Endodermal cell (in vitro differentiated cells): ENCODE measurements around the gene UNC13C. TPM values are rescaled to one million over a fixed set of nuclear protein-coding genes. Genes with fewer than 3 reads are reported as not detected.

Source experiments
- DNase-seq: peaks from one replicate; pipeline ENCODE4 v3.0.0-alpha.2; 2017
- H3K27ac ChIP-seq: 2 replicates; pipeline ENCODE4 v1.5.1; 2013; ENCODE audit warnings: mild to moderate bottlenecking, low read depth, low read length, moderate library complexity
- H3K27me3 ChIP-seq: 2 replicates; pipeline ENCODE4 v1.6.1; 2013; ENCODE audit warnings: mild to moderate bottlenecking, low read length, moderate library complexity; ENCODE audit not compliant: insufficient read depth, control insufficient read depth, poor library complexity, severe bottlenecking
- H3K36me3 ChIP-seq: 2 replicates; pipeline ENCODE4 v1.7.0; 2013; ENCODE audit warnings: mild to moderate bottlenecking, low read length, moderate library complexity; ENCODE audit not compliant: control insufficient read depth, insufficient read depth
- H3K4me1 ChIP-seq: one replicate; pipeline ENCODE4 v1.7.0; 2013; ENCODE audit warnings: low read length; ENCODE audit not compliant: control insufficient read depth, insufficient read depth
- H3K4me3 ChIP-seq: 2 replicates; pipeline ENCODE4 v1.5.1; 2013; ENCODE audit warnings: mild to moderate bottlenecking, low read length, moderate library complexity
- H3K9ac ChIP-seq: 2 replicates; pipeline ENCODE4 v1.6.1; 2013; ENCODE audit warnings: mild to moderate bottlenecking, low read length, moderate library complexity; ENCODE audit not compliant: poor library complexity, severe bottlenecking; ENCODE audit errors: extremely low read depth
- H3K9me3 ChIP-seq: 2 replicates; pipeline ENCODE4 v1.6.1; 2013; ENCODE audit warnings: mild to moderate bottlenecking, low read length, moderate library complexity; ENCODE audit not compliant: control insufficient read depth
- H3K27ac Mint-ChIP-seq: 2 replicates; pipeline ENCODE4 v1.8.0; 2020; ENCODE audit warnings: mixed read lengths
- H3K27me3 Mint-ChIP-seq: 2 replicates; pipeline ENCODE4 v1.8.0; 2021; ENCODE audit warnings: mild to moderate bottlenecking, mixed read lengths; ENCODE audit not compliant: insufficient read depth
- H3K36me3 Mint-ChIP-seq: 2 replicates; pipeline ENCODE4 v1.8.0; 2020; ENCODE audit warnings: low read depth, mixed read lengths
- H3K4me1 Mint-ChIP-seq: 2 replicates; pipeline ENCODE4 v1.8.0; 2020; ENCODE audit warnings: mixed read lengths
- H3K4me3 Mint-ChIP-seq: 2 replicates; pipeline ENCODE4 v1.8.0; 2020; ENCODE audit warnings: mild to moderate bottlenecking, moderate library complexity, mixed read lengths
- H3K9me3 Mint-ChIP-seq: 2 replicates; pipeline ENCODE4 v1.8.0; 2020; ENCODE audit warnings: mild to moderate bottlenecking, mixed read lengths
- CTCF ChIP-seq: fragments of 200-600 bp; sonication (generic); conservative IDR thresholded peaks from 2 replicates; pipeline ENCODE4 v1.5.0; 2021; ENCODE audit warnings: antibody characterized with exemption, mild to moderate bottlenecking
- WGBS, 2 experiments: methylation state at CpG; one replicate each; pipeline versions ENCODE4 v1.1.5 to v1.1.7; 2013; ENCODE audit warnings: missing lambda C conversion rate in 2 of 2, mixed read lengths in 1 of 2; ENCODE audit not compliant: insufficient coverage in 1 of 2, insufficient read length in 1 of 2; 5-methylcytosine and 5-hydroxymethylcytosine counted together
- total RNA-seq, 2 donors: library from RNA; stranded (reverse); fragmentation: NEBNext Ultra II Directional in 1 of 2; extraction: Animal tissue kit (Norgen Biotek cat#: 25700) in 1 of 2; gene quantifications; 2 replicates in 1 of 2; 3 replicates in 1 of 2; pipeline ENCODE4 v1.2.1, GENCODE V29; 2021

The UNC13C gene
- total RNA-seq, 2 donors from 2014 or later = 7.2 to 19.9 TPM

GRCh38 chr15:54101664-54102270, 123.5 kb downstream of the UNC13C start:
- TF ChIP-seq CTCF = no peak
- no peak for DNase-seq
- Histone ChIP-seq H3K9me3 (no peaks in the 10 kb centered on the region), H3K27ac (no peak overlapping the region), H3K27me3 (no peaks in the 10 kb centered on the region), H3K4me3 (no peak overlapping the region), H3K4me1 (no peaks in the 10 kb centered on the region), H3K9ac (no peak overlapping the region), H3K36me3 (no peaks in the 10 kb centered on the region)
- Mint-ChIP-seq H3K27ac (no peak overlapping the region), H3K9me3 (no peaks in the 10 kb centered on the region), H3K4me3 (no peak overlapping the region), H3K36me3 (no peaks in the 10 kb centered on the region), H3K4me1 (no peaks in the 10 kb centered on the region), H3K27me3 (no peaks in the 10 kb centered on the region)
- WGBS, 2 experiments = 81 to 86% methylated on average over 7 to 9 of the region's 10 CpGs

GRCh38 chr15:54102704-54103103, 124.5 kb downstream of the UNC13C start:
- H3K4me1 Mint-ChIP-seq = no peaks in the 10 kb centered on the region
- no peak overlapping the region for H3K4me3 Mint-ChIP-seq
- no peak for DNase-seq
- no peaks in the 10 kb centered on the region for H3K9me3 Mint-ChIP-seq
- TF ChIP-seq CTCF = no peak
- no peaks in the 10 kb centered on the region for H3K36me3 Mint-ChIP-seq
- H3K27ac ChIP-seq = no peak overlapping the region
- H3K9me3 ChIP-seq = no peaks in the 10 kb centered on the region
- H3K27ac Mint-ChIP-seq = no peak overlapping the region
- no peaks in the 10 kb centered on the region for H3K36me3 ChIP-seq
- no peak overlapping the region for H3K4me3 ChIP-seq
- H3K9ac ChIP-seq = no peak overlapping the region
- H3K4me1 ChIP-seq = no peaks in the 10 kb centered on the region
- H3K27me3 Mint-ChIP-seq = no peaks in the 10 kb centered on the region
- 74 to 92% methylated on average over 2 to 3 of the region's 3 CpGs for WGBS, 2 experiments
- no peaks in the 10 kb centered on the region for H3K27me3 ChIP-seq

GRCh38 chr15:54109014-54109413, 130.8 kb downstream of the UNC13C start:
- Mint-ChIP-seq H3K36me3 (no peaks in the 10 kb centered on the region), H3K4me1 (no peaks in the 10 kb centered on the region), H3K4me3 (no peak overlapping the region), H3K27ac (no peak overlapping the region), H3K9me3 (no peaks in the 10 kb centered on the region), H3K27me3 (no peaks in the 10 kb centered on the region)
- no peaks in the 10 kb centered on the region for H3K27me3 ChIP-seq
- H3K4me3 ChIP-seq = no peak overlapping the region
- no peaks in the 10 kb centered on the region for H3K9me3 ChIP-seq
- no peaks in the 10 kb centered on the region for H3K4me1 ChIP-seq
- no peaks in the 10 kb centered on the region for H3K36me3 ChIP-seq
- 86 to 88% methylated on average over 1 to 2 of the region's 2 CpGs for WGBS, 2 experiments
- no peak overlapping the region for H3K27ac ChIP-seq
- no peak overlapping the region for H3K9ac ChIP-seq
- DNase-seq = no peak
- TF ChIP-seq CTCF = no peak
